Fibroblast of lung (primary cell): ENCODE results near the gene TNS2. TPM values are rescaled to one million over a fixed set of nuclear protein-coding genes. Genes with fewer than 3 reads are reported as not detected.
A peak's percentile ranks its signal among the peaks of the same experiment; 100 is the strongest.
"Not testable (repeated sequence)": the region's sequence is repeated elsewhere in the genome, so short reads cannot be mapped to it uniquely, and the experiment has no call there.

Experiments used
- DNase-seq, 2 donors: peaks; one replicate each; pipeline versions ENCODE4 v3.0.0 to v3.0.0-alpha.2; 2010; ENCODE audit warnings: low read depth in 2 of 2
- H2AFZ ChIP-seq: 2 replicates; pipeline ENCODE4 v1.5.1; 2012; ENCODE audit warnings: low read length, control low read depth, inconsistent platforms
- H3K27ac ChIP-seq: 2 replicates; pipeline ENCODE4 v1.5.1; 2011; ENCODE audit warnings: low read length, control low read depth; ENCODE audit not compliant: insufficient read depth
- H3K27me3 ChIP-seq: 2 replicates; pipeline ENCODE4 v1.5.1; 2011; ENCODE audit warnings: mild to moderate bottlenecking, low read length; ENCODE audit not compliant: control insufficient read depth, insufficient read depth
- H3K36me3 ChIP-seq: 2 replicates; pipeline ENCODE4 v1.5.1; 2011; ENCODE audit warnings: low read length; ENCODE audit not compliant: control insufficient read depth, insufficient read depth
- H3K4me1 ChIP-seq: 2 replicates; pipeline ENCODE4 v1.5.1; 2011; ENCODE audit warnings: low read length; ENCODE audit not compliant: control insufficient read depth, insufficient read depth; ENCODE audit errors: extremely low read depth
- H3K4me2 ChIP-seq: 2 replicates; pipeline ENCODE4 v1.5.1; 2011; ENCODE audit warnings: low read length, control low read depth; ENCODE audit not compliant: insufficient read depth; ENCODE audit errors: extremely low read depth
- H3K4me3 ChIP-seq, 4 experiments: fragments of 200-600 bp in 1 of 4; sonication (generic) in 1 of 4; replicated peaks in 1 of 4; 2 replicates each; pipeline ENCODE4 v1.5.1; 2011 to 2016; ENCODE audit warnings: low read length in 4 of 4, low read depth in 3 of 4, mild to moderate bottlenecking in 3 of 4, control low read depth in 2 of 4, inconsistent platforms in 1 of 4, mixed read lengths in 1 of 4; ENCODE audit not compliant: insufficient read depth in 1 of 4; ENCODE audit errors: control extremely low read depth in 1 of 4
- H3K79me2 ChIP-seq: 2 replicates; pipeline ENCODE4 v1.5.1; 2012; ENCODE audit warnings: mild to moderate bottlenecking, low read length, inconsistent platforms; ENCODE audit not compliant: control insufficient read depth, insufficient read depth
- H3K9ac ChIP-seq: 2 replicates; pipeline ENCODE4 v1.5.1; 2011; ENCODE audit warnings: mild to moderate bottlenecking, low read length, control low read depth; ENCODE audit not compliant: insufficient read depth
- H3K9me3 ChIP-seq: 2 replicates; pipeline ENCODE4 v1.5.1; 2012; ENCODE audit warnings: low read depth, low read length; ENCODE audit not compliant: control insufficient read depth, insufficient read depth
- H4K20me1 ChIP-seq: 2 replicates; pipeline ENCODE4 v1.5.1; 2011; ENCODE audit warnings: low read length; ENCODE audit not compliant: control insufficient read depth, insufficient read depth; ENCODE audit errors: extremely low read depth
- EZH2 ChIP-seq: IDR thresholded peaks from 2 replicates; pipeline ENCODE4 v1.5.1; 2012; ENCODE audit warnings: low read length, control low read depth, mild to moderate bottlenecking; ENCODE audit errors: missing control alignments
- polyA plus RNA-seq, 2 donors: library from polyadenylated mRNA; depleted of rRNA in 1 of 2; stranded (reverse) in 1 of 2; unstranded in 1 of 2; fragments of >200 nt; gene quantifications; 2 replicates each; pipeline ENCODE4 v1.2.1, GENCODE V29; 2011 to 2012; ENCODE audit warnings: missing spikeins in 1 of 2
- total RNA-seq: library from RNA; depleted of rRNA; stranded (reverse); fragments of >200 nt; gene quantifications from 2 replicates; pipeline ENCODE4 v1.2.1, GENCODE V29; 2014
- TF ChIP-seq, protein P1 (sequence below), 2 donors: IDR thresholded peaks in 1 of 2; conservative IDR thresholded peaks in 1 of 2; 1 replicate in 1 of 2; 2 replicates in 1 of 2; pipeline ENCODE4 v1.5.1; 2011 to 2012; ENCODE audit warnings: low read length in 2 of 2, control low read depth in 1 of 2, inconsistent platforms in 1 of 2, low read depth in 1 of 2, mild to moderate bottlenecking in 1 of 2

The TNS2 gene
- total and polyA plus RNA-seq, 2 donors (not counting 1 experiment from before 2014, with no cell fraction given), result 35.3 to 60.6 TPM

DNA sequence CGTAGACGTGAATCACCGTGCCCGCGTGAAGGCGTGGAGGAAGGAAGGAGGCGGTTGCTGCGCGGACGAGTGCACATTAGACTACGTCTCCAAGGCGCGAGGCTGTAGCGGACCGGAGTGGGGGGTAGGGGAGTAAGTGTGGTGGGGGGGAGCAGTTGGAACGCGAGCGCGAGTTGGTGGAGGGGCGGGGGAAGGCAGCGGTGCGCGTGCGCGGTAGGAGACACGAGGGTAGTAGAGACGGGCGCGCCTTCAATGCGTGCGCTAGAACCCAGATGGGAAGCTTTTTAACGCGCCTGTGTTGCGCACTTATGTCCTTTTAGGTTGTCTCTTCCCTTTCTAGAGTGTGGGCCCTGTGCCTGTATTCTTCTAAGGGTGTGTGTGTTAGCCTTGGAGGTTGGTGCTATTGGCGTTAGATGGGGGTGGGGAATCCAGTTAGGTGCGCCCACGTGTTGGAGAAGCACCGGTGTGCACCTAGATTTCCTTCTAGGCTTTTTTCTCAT, 43.0 kb upstream of the TNS2 start:
- TF ChIP-seq EZH2, result no peak
- TF ChIP-seq, protein P1, sequence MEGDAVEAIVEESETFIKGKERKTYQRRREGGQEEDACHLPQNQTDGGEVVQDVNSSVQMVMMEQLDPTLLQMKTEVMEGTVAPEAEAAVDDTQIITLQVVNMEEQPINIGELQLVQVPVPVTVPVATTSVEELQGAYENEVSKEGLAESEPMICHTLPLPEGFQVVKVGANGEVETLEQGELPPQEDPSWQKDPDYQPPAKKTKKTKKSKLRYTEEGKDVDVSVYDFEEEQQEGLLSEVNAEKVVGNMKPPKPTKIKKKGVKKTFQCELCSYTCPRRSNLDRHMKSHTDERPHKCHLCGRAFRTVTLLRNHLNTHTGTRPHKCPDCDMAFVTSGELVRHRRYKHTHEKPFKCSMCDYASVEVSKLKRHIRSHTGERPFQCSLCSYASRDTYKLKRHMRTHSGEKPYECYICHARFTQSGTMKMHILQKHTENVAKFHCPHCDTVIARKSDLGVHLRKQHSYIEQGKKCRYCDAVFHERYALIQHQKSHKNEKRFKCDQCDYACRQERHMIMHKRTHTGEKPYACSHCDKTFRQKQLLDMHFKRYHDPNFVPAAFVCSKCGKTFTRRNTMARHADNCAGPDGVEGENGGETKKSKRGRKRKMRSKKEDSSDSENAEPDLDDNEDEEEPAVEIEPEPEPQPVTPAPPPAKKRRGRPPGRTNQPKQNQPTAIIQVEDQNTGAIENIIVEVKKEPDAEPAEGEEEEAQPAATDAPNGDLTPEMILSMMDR (conservative IDR thresholded peaks at IDR 0.05 in 1 of 2, IDR thresholded peaks at IDR 0.05 in 1 of 2; ENCODE audit: low read depth in 1 of 2, low read length in 2 of 2), result no peak
- Histone ChIP-seq H4K20me1 (peaks cover 4% of the 10 kb centered on the region), H3K27me3 (no peaks in the 10 kb centered on the region), H2AFZ (peak overlapping the region; percentile 6), H3K9me3 (no peaks in the 10 kb centered on the region), H3K36me3 (no peaks in the 10 kb centered on the region), H3K4me3 (peak overlapping the region; percentile 84 to 100 (median 94)), H3K27ac (peak overlapping the region; percentile 89), H3K79me2 (peaks cover 54% of the 10 kb centered on the region), H3K9ac (peak overlapping the region; percentile 75), H3K4me1 (peaks cover 2% of the 10 kb centered on the region), H3K4me2 (peak overlapping the region; percentile 93)
- peak; percentile 57 to 63 for DNase-seq

DNA sequence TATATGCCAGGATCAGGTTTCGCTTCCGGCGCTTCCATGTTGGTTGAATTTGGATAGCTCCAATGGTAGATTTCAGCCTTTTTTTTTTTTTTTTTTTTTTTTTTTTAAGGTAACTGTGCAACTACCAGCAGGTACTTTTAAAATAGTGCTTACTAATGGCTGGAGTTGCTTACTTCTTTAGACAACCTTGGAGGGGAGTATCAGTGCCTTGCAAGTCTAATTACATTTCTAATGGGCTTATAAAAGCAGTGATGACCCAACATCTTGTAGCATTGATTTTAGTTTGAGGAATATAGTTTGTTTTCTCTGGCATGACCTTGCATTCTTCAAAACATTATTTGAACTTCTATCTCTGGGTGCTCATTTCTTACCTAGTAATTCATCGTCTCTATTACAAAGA, 42.5 kb upstream of the TNS2 start:
- Histone ChIP-seq H3K36me3 (no peaks in the 10 kb centered on the region), H3K9ac (peak overlapping the region; percentile 75), H4K20me1 (peaks cover 4% of the 10 kb centered on the region), H2AFZ (no peak overlapping the region), H3K27me3 (no peaks in the 10 kb centered on the region), H3K9me3 (no peaks in the 10 kb centered on the region), H3K4me1 (peaks cover 2% of the 10 kb centered on the region), H3K4me2 (peak overlapping the region; percentile 93), H3K79me2 (peaks cover 59% of the 10 kb centered on the region), H3K27ac (peak overlapping the region; percentile 89), H3K4me3 (peak overlapping the region; percentile 84 to 100 (median 94))
- DNase-seq, result no peak
- TF ChIP-seq, protein P1 (conservative IDR thresholded peaks at IDR 0.05 in 1 of 2, IDR thresholded peaks at IDR 0.05 in 1 of 2; ENCODE audit: low read depth in 1 of 2, low read length in 2 of 2), result no peak
- TF ChIP-seq EZH2, result no peak

DNA sequence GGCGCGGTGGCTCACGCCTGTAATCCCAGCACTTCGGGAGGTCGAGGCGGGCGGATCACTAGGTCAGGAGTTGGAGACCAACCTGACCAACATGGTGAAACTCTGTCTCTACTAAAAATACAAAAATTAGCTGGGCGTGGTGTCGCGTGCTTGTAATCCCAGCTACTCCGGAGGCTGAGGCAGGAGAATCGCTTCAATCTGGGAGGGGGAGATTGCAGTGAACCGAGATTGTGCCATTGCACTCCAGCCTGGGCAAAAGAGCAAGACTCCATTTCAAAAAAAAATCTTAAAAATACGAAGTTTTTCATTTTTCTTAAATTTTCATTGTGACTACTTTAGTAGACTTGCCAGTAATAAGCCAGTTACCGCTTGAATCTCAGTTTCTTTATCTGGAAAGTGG, 41.1 kb upstream of the TNS2 start:
- not testable (repeated sequence) for H3K9ac ChIP-seq, H3K36me3 ChIP-seq, H3K4me3 ChIP-seq, H3K9me3 ChIP-seq, H4K20me1 ChIP-seq, H3K27me3 ChIP-seq, H3K4me1 ChIP-seq, H3K4me2 ChIP-seq, H2AFZ ChIP-seq, H3K27ac ChIP-seq, DNase-seq
- H3K79me2 ChIP-seq, result peaks cover 72% of the 10 kb centered on the region
